ENCODE data around the gene IGFBP1.

GRCh38 chr7:45886931-45887667, 1.2 kb upstream of the IGFBP1 start:
- TF ChIP-seq CTCF (IDR thresholded peaks at IDR 0.05; ENCODE audit: insufficient read depth, low read length, poor library complexity, severe bottlenecking) (no peak), EZH2phosphoT487 (conservative IDR thresholded peaks at IDR 0.05; ENCODE audit: low read length) (no peak)

Measured in SU-DHL-6 (cell line).